ENCODE results near the gene SLC37A1.
"Not testable (repeated sequence)": the region's sequence is repeated elsewhere in the genome, so short reads cannot be mapped to it uniquely, and the experiment has no call there.

Gene SLC37A1

GRCh38 chr21:42614811-42615351, 101.2 kb downstream of the SLC37A1 start:
- DNase-seq: peak; percentile 27
- in situ Hi-C loops (cut with HindIII; ENCODE audit: low pct_ligation_motif_present, low pct_unique_long_range_greater_than_20kb, low sequenced_read_pairs): no loop called here

GRCh38 chr21:42615377-42615776, 101.7 kb downstream of the SLC37A1 start:
- in situ Hi-C loops (cut with HindIII; ENCODE audit: low pct_ligation_motif_present, low pct_unique_long_range_greater_than_20kb, low sequenced_read_pairs); DNase-seq: not testable (repeated sequence)

- in situ Hi-C loops (cut with HindIII; ENCODE audit: low pct_ligation_motif_present, low pct_unique_long_range_greater_than_20kb, low sequenced_read_pairs): no loop called here
- DNase-seq: no peak
Measured at GRCh38 chr21:42615924-42616323, 102.3 kb downstream of the SLC37A1 start.

- DNase-seq: no peak
- in situ Hi-C loops (cut with HindIII; ENCODE audit: low pct_ligation_motif_present, low pct_unique_long_range_greater_than_20kb, low sequenced_read_pairs): no loop called here
Measured at GRCh38 chr21:42616446-42616845, 102.8 kb downstream of the SLC37A1 start.

GRCh38 chr21:42616941-42617340, 103.3 kb downstream of the SLC37A1 start:
- DNase-seq: no peak
- in situ Hi-C loops (cut with HindIII; ENCODE audit: low pct_ligation_motif_present, low pct_unique_long_range_greater_than_20kb, low sequenced_read_pairs): no loop called here

- no peak for DNase-seq
- in situ Hi-C loops (cut with HindIII; ENCODE audit: low pct_ligation_motif_present, low pct_unique_long_range_greater_than_20kb, low sequenced_read_pairs): no loop called here
Measured at GRCh38 chr21:42617486-42617885, 103.8 kb downstream of the SLC37A1 start.

GRCh38 chr21:42618707-42619102, 105.1 kb downstream of the SLC37A1 start:
- in situ Hi-C loops (cut with HindIII; ENCODE audit: low pct_ligation_motif_present, low pct_unique_long_range_greater_than_20kb, low sequenced_read_pairs): no loop called here
- no peak for DNase-seq

- in situ Hi-C loops (cut with HindIII; ENCODE audit: low pct_ligation_motif_present, low pct_unique_long_range_greater_than_20kb, low sequenced_read_pairs): no loop called here
- no peak for DNase-seq
Measured at GRCh38 chr21:42619166-42619565, 105.5 kb downstream of the SLC37A1 start.

- in situ Hi-C loops (cut with HindIII; ENCODE audit: low pct_ligation_motif_present, low pct_unique_long_range_greater_than_20kb, low sequenced_read_pairs): no loop called here
- no peak for DNase-seq
Measured at GRCh38 chr21:42619841-42620240, 106.2 kb downstream of the SLC37A1 start.

- no peak for DNase-seq
- in situ Hi-C loops (cut with HindIII; ENCODE audit: low pct_ligation_motif_present, low pct_unique_long_range_greater_than_20kb, low sequenced_read_pairs): no loop called here
Measured at GRCh38 chr21:42621166-42621818, 107.6 kb downstream of the SLC37A1 start.

- peak; percentile 11 for DNase-seq
- in situ Hi-C loops (cut with HindIII; ENCODE audit: low pct_ligation_motif_present, low pct_unique_long_range_greater_than_20kb, low sequenced_read_pairs): no loop called here
Measured at GRCh38 chr21:42621819-42622177, 108.1 kb downstream of the SLC37A1 start.

GRCh38 chr21:42622284-42622683, 108.6 kb downstream of the SLC37A1 start:
- in situ Hi-C loops (cut with HindIII; ENCODE audit: low pct_ligation_motif_present, low pct_unique_long_range_greater_than_20kb, low sequenced_read_pairs): no loop called here
- no peak for DNase-seq

GRCh38 chr21:42623694-42624093, 110.0 kb downstream of the SLC37A1 start:
- no peak for DNase-seq
- in situ Hi-C loops (cut with HindIII; ENCODE audit: low pct_ligation_motif_present, low pct_unique_long_range_greater_than_20kb, low sequenced_read_pairs): no loop called here

- in situ Hi-C loops (cut with HindIII; ENCODE audit: low pct_ligation_motif_present, low pct_unique_long_range_greater_than_20kb, low sequenced_read_pairs): no loop called here
- DNase-seq: peak; percentile 15
Measured at GRCh38 chr21:42624095-42624790, 110.6 kb downstream of the SLC37A1 start.

GRCh38 chr21:42624936-42625335, 111.3 kb downstream of the SLC37A1 start:
- in situ Hi-C loops (cut with HindIII; ENCODE audit: low pct_ligation_motif_present, low pct_unique_long_range_greater_than_20kb, low sequenced_read_pairs): no loop called here
- no peak for DNase-seq

- no peak for DNase-seq
- in situ Hi-C loops (cut with HindIII; ENCODE audit: low pct_ligation_motif_present, low pct_unique_long_range_greater_than_20kb, low sequenced_read_pairs): no loop called here
Measured at GRCh38 chr21:42626171-42626570, 112.5 kb downstream of the SLC37A1 start.

GRCh38 chr21:42627527-42628289, 114.1 kb downstream of the SLC37A1 start:
- no peak for DNase-seq

GRCh38 chr21:42628466-42629061, 114.9 kb downstream of the SLC37A1 start:
- DNase-seq: not testable (repeated sequence)

More at GRCh38 chr21:42627527-42628289, 114.1 kb downstream of the SLC37A1 start:
- in situ Hi-C loops (cut with HindIII; ENCODE audit: low pct_ligation_motif_present, low pct_unique_long_range_greater_than_20kb, low sequenced_read_pairs): no loop called here

More at GRCh38 chr21:42628466-42629061, 114.9 kb downstream of the SLC37A1 start:
- in situ Hi-C loops (cut with HindIII; ENCODE audit: low pct_ligation_motif_present, low pct_unique_long_range_greater_than_20kb, low sequenced_read_pairs): not testable (repeated sequence)

Data from ACHN (cell line).